GM19324 (cell line): Measurements from ENCODE around the gene LTBP3.

Source experiments
- ATAC-seq: cut with Tn5 transposase; IDR thresholded peaks from one replicate; pipeline ENCODE4 v1.9.1; 2021; ENCODE audit warnings: mild to moderate bottlenecking, moderate library complexity; ENCODE audit not compliant: unreplicated experiment, low FRiP score

Gene LTBP3

DNA sequence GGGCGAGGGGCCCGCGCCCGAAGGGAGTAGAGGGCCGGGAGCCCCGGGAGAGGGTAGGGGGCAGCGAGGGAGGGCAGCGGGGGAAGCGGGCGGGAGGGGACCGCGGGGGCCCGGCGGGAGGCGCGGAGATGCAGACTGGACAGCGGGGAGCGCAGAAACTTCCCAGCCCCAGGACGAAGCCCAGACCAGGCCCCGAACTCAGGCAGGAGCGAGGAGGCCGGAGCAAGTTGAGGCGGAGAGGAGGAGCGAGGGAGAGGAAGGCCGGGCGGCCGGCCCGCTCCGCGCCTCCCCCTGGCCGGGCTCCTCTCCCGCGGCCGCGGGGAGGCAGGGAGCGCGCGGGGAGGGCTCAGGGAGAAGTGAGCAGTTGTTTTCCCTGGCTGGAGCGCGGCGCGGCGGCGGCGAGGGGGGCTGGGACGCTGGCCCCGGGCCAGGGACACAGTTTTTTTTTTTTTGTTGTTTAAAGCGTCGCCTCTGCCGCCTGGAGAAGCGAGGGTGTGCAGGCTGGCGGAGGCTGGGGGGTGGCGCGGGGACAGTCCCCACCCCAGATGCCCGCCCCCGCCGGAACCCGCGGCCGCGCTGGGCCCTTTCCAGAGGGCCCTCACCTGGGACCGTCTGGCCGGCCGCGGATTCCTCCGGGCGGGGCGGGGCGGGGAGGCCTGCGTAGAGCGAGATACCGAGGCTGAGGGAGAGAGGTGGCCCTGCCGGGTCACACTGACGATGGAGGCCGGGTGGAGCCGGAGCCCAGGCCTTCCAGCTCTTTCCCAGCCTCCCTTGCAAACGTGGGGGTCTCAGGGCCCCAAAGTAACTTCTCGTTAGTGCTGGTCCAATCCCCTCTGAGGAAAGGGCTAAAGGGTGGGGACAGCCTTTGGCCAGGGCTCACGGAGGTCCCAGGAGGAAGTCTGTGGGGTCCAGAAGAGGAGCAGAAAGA, at the start of gene LTBP3:
TSS of gene LTBP3 (minus strand) at position 358 of the 928 bp plus-strand sequence. CDS start 400 bp downstream, outside the sequence.
- no peak for ATAC-seq

DNA sequence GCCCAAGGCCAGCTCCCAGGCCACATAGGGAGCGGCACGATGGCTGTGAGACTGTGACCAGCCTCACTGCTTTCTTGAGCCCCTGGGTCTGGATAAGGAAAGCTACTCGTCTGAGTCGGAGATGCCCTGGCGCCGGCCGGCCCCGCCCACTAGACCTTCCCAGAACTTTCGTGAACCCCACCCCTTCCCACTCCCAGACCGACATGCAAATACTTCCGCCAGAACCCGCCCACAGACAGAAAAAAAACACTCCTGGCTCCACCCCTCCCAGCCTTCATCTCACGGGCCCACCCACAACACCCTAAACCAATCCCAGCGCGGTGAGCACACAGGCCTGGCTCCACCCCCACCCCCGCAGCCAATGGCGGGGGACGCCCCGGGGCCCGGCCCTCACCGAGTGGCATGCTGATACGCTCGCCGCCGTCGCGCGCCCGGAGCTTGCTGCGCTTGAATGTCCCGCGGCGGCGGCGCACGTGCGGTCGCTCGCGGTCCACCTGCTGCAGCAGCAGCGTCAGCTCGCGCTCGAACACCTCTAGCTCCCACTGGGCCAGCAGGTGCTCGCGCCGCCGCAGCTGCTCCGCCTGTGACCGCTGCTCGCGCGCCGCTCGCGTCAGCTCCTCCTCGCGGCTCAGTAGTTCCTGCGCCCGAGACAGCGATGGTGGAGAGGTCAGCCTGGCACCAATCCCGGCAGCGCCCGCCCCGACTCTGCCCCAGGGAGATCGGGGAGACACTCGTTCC, 48.9 kb upstream of the LTBP3 start:
- no peak for ATAC-seq

DNA sequence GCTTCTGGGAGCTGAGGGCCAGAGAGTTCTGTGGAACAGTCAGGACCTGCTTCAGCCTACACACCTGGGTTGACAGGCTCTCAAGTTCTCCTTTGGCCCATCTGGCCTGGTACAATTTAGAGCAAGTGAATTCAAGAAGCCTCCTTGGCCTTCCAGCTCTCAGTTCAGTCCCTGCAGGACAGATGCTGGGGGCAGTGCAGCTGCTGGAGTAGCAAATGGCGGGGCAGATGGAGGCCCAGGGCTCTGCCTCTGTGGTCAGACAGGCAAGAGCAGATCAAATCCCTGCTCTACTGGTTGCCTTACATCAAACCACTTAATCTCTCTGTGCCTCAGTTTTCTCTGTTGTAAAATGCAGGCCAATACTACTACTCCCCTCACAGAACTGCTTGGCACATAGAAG, 46.1 kb upstream of the LTBP3 start:
- ATAC-seq, result no peak

DNA sequence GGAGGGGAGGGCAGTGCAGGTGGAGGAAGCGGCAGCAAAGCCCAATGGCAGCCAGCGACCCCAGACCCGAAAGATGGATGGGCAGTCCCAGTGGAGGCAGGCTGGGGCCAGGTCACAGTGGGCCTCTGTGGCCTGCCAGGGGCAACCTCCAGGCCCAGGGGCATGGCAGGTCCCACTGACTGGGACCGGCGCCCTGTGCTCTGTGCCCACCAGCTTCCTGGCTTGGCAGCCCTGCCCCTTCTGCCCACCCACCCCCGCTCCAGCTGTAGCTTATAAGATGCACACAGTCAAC, 41.7 kb upstream of the LTBP3 start:
- ATAC-seq, result no peak

DNA sequence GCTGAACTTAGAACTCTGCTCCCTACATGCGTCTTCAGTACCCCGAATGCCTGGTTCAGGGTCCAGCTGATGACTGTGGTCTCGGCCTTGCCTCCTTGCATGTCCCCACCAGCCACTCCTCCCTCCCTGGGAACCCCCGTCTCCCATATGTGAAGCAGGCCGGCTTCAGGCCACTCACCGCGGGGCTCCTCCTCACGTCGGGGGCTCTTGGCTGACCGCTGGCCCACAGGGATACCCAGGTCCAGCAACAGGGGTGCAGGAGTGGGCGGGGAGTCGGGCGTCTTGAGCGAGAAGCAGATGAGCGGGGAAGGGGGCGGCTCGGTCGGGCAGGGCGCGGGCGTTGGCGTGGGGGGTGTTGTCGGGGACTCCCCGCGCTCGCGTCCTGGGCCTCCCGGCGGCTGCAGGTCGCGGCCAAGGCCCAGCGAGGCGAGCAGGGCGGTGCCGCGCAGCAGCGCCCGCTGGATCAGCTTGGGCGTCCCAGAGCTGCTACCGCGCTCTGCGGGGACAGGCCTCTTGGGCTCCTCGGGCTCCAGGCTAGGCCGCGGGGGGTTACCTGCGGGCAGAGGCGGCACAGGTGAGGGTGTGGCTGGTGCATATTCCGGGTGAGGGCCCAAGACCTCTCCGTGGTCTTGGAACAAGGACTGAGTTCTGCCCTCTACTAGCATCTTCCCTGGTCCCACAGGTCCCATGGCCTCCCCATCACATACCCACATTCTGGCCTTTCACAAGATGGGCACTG, 41.2 kb upstream of the LTBP3 start:
- ATAC-seq, result no peak

DNA sequence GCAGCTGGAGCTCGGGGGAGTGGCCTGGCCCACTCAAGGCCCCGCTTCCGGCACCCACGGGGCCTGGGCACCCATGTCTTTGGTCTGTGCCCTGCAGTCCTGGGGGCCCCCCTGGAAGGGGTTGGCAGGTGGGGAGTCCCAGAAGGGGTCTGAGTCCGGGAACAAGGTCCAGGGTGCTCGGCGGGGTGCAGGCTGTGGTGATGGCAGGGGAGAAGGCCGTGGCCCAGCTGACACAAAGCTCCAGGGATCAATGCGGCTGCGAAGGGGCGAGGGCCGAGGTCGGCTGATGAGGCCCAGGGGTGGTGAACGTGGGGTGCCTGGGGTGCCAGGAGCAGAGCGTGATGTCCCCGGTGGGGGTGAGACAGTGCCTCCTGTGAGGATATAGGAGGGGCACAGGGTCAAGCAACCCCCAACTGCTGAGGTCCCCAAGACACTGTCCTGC, 40.1 kb upstream of the LTBP3 start:
- ATAC-seq, result no peak

DNA sequence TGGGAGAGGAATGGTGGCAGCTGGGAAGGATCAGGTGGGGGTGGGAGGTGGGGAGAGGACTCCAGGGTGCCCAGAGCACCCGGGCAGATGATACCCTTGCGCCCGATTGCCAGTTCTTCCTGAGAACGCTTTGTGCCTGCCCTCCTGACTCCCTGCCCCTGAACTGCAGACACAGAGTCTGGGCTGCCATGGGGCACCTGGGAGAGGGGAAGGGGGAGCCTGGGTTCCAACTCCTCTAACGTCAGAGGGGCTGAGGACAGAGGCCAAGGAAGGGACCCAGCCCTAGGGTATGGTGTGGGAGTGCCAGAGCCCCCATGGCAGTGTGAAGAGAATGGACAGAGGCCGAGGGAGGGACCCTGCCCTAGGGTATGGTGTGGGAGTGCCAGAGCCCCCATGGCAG, 38.4 kb upstream of the LTBP3 start:
- no peak for ATAC-seq

DNA sequence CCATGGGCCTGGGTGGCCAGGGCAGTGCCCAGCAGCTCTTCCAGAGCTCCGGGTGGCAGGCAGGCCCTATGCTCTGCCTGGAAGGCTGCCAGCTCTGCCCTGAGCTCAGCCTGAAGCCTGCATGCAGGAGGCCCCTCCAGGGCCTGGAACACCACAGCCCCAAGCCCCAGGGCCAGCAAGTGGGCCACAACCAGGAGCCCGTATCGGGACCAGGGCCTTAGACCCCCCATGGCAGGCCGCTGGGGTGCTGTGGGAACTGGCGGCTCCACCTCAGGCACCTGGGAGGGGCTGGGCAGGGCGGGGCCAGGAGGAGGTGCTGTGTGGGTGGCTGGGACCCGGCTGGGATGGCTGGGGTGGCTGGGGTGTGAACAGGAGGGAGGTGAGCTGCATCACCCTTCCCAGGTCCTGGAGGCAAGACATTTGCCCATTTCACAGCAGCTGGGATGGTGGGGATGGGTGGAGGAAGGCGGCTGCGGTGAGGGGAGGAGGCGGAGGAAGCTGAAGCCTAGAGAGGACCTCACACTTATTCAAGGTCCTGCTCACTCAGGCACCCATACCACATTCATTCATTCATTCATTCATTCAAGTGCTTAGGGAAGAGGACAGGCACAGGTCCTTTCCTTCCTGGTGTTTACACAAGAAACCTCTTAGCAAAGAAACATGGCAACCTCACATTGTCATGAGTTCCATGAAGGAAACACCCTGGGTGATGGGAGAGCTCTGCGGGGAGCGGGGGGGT, 37.6 kb upstream of the LTBP3 start, which contains the start of gene KCNK7:
TSS of gene KCNK7 (minus strand) at position 258 of the 739 bp plus-strand sequence. CDS start at position 230, 28 bp downstream.
- no peak for ATAC-seq

DNA sequence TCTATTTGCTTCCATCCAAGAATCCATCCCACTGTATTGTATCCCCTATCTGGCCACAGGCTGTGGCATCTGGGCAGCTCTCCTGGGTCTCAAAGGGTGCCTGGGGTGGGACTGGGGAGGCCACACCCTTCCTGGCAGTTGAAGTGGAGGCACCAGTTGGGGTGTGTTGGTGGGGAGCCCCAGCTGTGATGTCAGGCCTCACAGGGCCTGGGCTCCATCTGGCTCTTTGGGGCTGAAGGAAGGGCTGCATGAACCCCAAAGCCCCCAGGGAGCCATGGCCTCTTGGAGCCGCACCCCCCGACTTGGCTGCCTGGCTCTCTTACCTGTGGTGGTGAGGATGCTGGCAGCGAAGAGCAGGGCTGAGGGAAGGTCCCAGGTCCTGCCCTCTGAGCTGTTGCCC, 37.0 kb upstream of the LTBP3 start:
- no peak for ATAC-seq

DNA sequence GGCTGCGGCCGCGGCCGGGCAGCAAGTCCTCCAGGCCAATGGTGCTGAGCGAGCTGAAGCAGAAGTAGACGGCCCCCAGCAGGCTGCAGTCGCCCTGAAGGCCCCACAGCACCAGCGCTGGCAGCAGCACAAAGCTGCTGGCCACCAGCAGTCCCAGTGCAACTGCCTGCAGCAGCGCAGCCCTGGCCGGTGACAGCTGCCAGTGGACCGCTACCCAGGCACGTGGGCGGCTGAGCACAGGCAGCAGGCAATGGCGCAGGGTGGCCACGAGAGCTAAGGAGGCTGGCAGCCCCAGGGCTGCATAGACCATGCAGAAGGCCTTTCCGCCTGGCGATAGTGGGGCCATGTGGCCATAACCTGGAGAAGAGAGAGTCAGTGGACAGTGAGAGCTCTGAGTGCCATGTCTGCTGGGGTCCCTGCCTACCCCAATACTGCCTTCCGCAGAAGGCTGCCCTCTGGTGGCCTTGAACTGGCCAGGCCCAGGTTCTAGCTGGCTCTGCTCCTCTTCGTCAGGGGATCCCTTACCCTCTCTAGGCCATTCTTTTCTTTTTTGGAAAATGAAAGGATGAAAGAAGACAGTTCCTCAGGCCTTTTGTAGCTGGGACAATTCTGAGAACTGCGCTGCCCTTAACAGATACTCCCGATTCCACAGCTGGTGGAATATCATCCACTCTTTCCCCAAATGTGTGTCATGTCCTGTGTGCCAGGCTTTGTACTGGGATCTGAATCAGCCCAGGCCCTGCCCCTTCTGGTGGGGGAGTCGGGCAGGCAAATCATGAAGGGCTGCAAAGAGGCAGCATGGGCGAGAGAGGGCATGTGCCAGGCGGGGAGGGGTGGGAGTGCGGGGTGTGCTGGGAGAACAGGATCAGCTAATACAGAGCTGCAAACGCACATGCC, 35.6 kb upstream of the LTBP3 start:
- ATAC-seq, result no peak

DNA sequence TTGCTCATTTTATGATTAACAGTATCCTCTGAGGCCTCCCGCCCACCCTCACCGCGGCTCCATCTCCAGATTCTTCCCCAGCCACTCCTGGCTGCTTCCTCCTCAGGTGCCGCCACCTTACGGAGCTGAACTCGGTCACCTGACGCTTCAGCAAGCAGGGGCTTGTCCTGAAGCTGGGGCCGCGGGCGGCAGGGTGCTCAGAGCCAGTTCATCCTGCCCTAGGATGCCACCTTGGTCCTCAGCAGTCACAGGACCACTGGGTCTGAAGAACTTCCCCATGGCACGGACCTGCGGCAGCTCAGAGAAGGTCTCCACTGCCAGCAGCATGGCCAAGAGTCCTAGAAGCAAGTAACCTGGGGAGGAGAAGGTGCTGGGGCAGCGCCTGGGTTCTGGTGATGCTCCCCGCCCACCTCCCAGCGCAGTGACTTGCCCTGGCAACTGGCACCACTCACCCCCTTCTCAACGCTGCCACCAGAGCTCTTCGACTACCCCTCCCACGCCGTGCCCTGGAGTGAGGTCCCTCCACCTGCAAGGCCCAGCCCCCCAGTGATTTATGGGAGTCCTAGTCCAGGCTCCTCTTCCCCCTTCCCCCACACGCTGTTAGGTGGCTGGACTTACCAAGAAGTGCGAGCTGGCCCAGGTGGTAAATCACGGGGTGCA, 34.8 kb upstream of the LTBP3 start:
- ATAC-seq, result no peak

DNA sequence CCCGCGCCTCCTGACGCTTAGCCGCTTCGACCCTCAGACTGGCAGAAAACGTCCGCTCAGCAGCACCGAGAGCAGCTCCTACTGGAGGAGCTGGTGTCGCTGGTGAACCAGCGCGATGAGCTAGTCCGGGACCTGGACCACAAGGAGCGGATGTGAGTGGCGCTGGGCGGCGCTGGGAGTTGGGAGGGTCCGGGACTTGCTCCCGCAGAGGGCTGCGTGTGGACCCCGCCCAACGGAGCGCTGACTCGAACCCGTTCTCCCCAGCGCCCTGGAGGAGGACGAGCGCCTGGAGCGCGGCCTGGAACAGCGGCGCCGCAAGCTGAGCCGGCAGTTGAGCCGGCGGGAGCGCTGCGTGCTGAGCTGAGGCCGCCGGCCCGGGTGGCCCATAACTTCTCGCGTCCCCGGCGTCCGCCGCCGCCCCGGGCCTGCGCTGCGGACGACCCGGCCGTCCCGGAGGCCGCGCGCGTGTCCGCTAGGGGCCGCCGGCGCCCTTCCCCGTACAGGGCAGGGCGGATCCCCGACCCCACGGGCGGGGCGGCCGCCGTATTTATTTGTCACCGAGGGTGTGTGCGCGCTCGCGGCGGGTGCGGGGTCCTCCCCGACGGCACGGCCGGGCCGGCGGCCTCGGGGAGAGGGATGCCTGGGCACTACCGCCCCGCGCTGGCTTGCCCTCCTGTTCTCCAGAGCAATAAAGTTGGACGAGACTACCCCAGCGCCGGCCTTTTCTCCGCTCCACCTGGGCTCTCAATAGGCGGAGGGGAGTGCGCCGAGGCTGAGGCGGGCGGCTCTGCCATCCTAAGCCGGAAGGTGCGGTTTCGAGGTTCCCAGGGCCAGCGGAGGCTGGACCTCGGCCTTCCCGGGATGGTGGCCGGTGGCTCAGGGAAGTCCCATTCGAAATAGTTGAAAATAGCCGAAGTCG, 34.0 kb upstream of the LTBP3 start:
- no peak for ATAC-seq

DNA sequence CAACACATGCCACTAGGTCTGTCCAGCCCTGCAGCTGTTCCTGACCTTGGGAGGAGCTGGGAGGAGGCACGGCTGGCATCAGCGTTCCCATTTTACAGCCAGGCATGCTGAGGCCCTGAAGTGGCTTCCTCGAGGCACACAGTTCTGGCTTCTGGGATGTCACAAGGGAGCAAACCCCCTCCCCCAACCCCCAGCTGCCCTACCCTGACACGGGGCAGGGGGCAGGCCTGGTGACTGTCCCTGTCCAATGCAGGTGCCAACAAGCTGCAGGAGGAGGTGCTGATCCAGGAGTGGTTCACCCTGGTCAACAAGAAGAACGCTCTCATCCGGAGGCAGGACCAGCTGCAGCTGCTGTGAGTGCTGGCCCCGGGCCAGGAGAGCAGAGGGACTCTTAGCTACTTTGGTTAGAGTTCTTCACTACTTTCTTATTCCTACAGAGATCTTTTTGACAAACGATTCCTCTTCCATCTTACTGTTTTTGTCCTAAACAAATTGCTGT, 32.1 kb upstream of the LTBP3 start:
- no peak for ATAC-seq

DNA sequence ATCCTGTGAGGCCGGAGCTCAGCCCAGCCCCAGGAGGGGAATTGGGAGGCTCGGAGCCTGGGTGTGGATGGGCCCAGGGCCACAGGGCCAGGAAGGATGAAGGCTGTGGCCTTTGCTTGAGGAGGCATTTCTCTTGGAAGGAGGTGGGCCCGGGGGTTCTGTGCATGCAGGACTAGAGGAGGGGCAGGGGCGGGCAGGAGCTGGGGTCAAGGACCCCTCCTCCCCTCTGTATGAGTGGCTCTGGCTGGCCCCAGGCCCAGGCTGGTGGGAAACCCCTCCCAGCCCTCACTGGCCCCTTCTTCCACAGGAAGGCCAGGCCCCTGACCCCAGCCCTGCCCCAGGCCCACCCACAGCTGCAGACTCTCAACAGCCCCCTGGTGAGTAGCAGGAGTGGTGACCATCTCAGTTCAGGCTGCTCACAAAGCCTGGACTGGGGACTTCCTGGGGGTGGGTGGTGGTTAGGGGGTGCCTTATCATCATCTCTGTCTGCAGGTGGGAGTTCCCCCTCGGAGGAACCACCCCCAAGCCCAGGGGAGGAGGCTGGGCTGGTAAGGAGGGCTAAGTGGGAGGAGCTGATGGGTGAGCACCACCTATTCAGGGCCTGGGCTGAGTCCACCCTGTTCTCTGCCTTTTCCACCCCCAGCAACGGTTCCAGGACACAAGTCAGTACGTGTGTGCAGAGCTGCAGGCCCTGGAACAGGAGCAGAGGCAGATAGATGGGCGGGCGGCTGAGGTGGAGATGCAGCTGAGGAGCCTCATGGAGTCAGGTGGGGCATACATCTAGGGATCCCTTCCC, 31.5 kb upstream of the LTBP3 start:
- ATAC-seq, result no peak

DNA sequence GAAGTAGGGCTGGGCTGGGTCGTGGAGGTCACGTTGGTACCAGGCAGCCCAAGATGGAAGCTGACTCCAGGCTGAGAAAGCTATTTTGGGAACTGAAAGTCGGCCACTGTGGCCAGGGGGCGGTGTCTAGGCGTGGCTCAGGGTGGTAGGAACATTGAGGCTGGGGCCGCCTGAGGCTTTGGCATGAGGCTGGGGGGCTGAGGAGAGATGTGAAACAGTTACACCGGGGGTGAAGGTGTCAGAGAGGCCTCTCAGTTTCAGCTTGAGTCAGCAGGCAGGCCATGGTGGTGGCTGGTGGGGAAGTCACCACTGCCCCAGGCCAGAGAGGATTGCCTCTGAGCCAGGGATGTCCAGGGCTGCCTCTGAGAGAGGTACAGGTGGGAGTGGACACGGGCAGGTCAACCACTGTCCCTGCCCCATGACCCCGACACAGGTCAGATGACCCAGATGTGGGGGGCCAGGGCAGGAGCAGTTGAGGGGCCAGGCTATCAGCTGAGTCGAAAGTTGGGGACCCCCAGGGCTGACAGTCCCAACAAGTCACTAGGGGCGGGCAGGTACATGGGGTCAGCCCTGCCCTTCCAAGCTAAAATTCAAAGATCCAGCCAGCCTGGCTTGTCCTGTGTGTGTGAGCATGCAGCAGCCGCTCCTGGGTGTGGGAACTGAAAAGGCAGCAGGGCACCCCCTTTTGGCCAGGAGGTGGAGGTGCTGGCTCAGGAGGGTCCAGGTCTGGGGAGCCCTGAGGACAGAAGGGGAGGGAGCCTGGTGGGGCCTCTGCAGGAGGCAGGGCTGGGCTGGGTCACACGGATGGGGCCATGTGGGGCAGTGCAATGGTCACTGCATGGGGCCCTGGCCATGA, 30.3 kb upstream of the LTBP3 start:
- peak; percentile 72 for ATAC-seq

DNA sequence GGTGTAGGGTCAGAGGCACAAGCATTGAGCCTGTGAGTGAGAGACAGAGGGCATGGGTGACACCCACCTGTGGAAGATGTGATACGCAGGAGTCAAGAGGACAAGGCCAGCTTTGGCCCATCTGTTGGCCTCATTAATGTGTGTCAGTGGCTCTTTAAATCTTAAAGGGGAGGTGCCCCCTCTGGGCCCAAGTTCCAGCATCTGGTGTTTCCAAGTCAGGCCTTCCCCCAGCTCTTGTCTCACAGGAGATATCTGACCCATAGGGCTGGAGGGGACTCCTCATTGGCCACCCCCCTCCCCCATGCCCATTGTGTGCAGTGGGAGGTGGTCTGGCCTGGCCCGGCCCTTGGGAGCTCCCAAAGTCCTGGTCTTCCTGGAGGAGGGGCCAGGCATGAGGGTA, 28.5 kb upstream of the LTBP3 start:
- ATAC-seq, result no peak
